ENCODE results near the gene MORN3.
"Not testable (repeated sequence)": the region's sequence is repeated elsewhere in the genome, so short reads cannot be mapped to it uniquely, and the experiment has no call there.

MORN3 gene

GRCh38 chr12:121712461-121713256, 43.2 kb upstream of the MORN3 start, which contains the start of gene TMEM120B:
TMEM120B (plus strand) TSS chr12:121712752; CDS start chr12:121712896, 144 bp downstream.
- TF ChIP-seq CTCF (IDR thresholded peaks at IDR 0.05; ENCODE audit: control insufficient read depth, extremely low read depth, insufficient read depth), result no peak
- peak; percentile 6 for DNase-seq (ENCODE audit: low read depth)
- H3K4me3 ChIP-seq (ENCODE audit: low read depth, low read length), result peak within 1 kb of the TSS; percentile 98

GRCh38 chr12:121712190-121712460, 42.7 kb upstream of the MORN3 start:
- TF ChIP-seq CTCF (IDR thresholded peaks at IDR 0.05; ENCODE audit: control insufficient read depth, extremely low read depth, insufficient read depth), result no peak
- peak overlapping the region; percentile 98 for H3K4me3 ChIP-seq (ENCODE audit: low read depth, low read length)
- DNase-seq (ENCODE audit: low read depth), result peak; percentile 44

- no peak for TF ChIP-seq CTCF (IDR thresholded peaks at IDR 0.05; ENCODE audit: control insufficient read depth, extremely low read depth, insufficient read depth)
- no peak for DNase-seq (ENCODE audit: low read depth)
- peak overlapping the region; percentile 98 for H3K4me3 ChIP-seq (ENCODE audit: low read depth, low read length)
Measured at GRCh38 chr12:121711361-121712189, 42.1 kb upstream of the MORN3 start.

GRCh38 chr12:121709478-121709961, 40.1 kb upstream of the MORN3 start:
- no peak for DNase-seq (ENCODE audit: low read depth)
- H3K4me3 ChIP-seq (ENCODE audit: low read depth, low read length), result no peak overlapping the region
- no peak for TF ChIP-seq CTCF (IDR thresholded peaks at IDR 0.05; ENCODE audit: control insufficient read depth, extremely low read depth, insufficient read depth)

GRCh38 chr12:121709064-121709424, 39.6 kb upstream of the MORN3 start:
- H3K4me3 ChIP-seq (ENCODE audit: low read depth, low read length); DNase-seq (ENCODE audit: low read depth): not testable (repeated sequence)

- no peak overlapping the region for H3K4me3 ChIP-seq (ENCODE audit: low read depth, low read length)
- no peak for DNase-seq (ENCODE audit: low read depth)
- no peak for TF ChIP-seq CTCF (IDR thresholded peaks at IDR 0.05; ENCODE audit: control insufficient read depth, extremely low read depth, insufficient read depth)
Measured at GRCh38 chr12:121708313-121709063, 39.0 kb upstream of the MORN3 start.

GRCh38 chr12:121705514-121705913, 36.1 kb upstream of the MORN3 start:
- no peak for TF ChIP-seq CTCF (IDR thresholded peaks at IDR 0.05; ENCODE audit: control insufficient read depth, extremely low read depth, insufficient read depth)
- H3K4me3 ChIP-seq (ENCODE audit: low read depth, low read length), result no peak overlapping the region
- no peak for DNase-seq (ENCODE audit: low read depth)

Data from LNCaP clone FGC (cell line).